Measurements from ENCODE around the gene NUAK1.

Gene NUAK1

GRCh38 chr12:106049546-106049945, 89.2 kb downstream of the NUAK1 start:
- Histone ChIP-seq H3K4me1 (ENCODE audit: control insufficient read depth in 1 of 2, insufficient read depth in 2 of 2, low read length in 2 of 2) (no peaks in the 10 kb centered on the region), H3K27me3 (ENCODE audit: low read depth, low read length) (no peaks in the 10 kb centered on the region), H3K4me3 (ENCODE audit: low read depth in 1 of 2, low read length in 2 of 2) (no peak overlapping the region), H3K36me3 (ENCODE audit: control insufficient read depth in 1 of 2, insufficient read depth in 2 of 2, low read length in 2 of 2) (no peaks in the 10 kb centered on the region), H3K9me3 (ENCODE audit: control insufficient read depth in 1 of 2, low read length in 2 of 2) (no peaks in the 10 kb centered on the region), H3K27ac (ENCODE audit: low read length) (no peak overlapping the region)

DNA sequence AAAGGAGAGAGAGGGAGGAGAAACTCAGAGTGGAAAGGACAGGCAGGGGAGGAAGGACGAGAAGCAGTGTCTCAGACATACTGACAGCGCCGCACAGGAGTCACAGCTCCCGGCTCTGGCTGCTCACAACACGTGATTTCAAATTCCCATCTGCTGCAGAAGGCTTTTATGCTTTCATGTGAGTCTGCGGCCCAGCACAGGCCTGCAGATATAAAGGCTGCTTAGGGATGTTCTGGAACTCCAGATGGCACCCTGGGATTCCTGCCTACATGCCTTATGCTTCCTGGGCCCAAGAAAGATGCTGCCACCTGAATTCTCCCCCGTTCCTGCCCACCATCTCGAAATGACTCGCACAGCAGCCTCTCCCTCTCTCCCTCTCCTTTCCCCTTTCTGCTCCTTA, 89.6 kb downstream of the NUAK1 start:
- Histone ChIP-seq H3K27me3 (ENCODE audit: low read depth, low read length) (no peaks in the 10 kb centered on the region), H3K9me3 (ENCODE audit: control insufficient read depth in 1 of 2, low read length in 2 of 2) (no peaks in the 10 kb centered on the region), H3K27ac (ENCODE audit: low read length) (no peak overlapping the region)

DNA sequence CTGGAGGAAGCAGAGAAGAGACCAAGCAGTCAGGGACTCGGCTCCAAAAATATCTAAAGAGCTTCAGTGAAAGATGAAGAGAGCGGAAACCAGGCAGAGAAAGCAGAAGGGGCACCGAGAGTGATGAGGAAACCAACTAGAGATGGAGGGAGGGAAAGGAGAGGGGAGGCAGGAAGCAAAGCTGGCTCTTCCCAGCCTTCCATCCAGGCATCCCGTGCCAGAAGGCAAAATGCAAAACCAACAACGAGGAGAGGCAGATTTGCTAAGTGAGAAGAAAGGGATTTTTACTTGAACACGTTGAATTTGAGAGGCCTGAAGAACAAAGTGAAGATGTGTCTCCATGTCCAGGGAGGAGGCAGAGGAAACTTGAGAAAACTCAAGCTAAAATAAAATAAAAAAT, 90.1 kb downstream of the NUAK1 start:
- Histone ChIP-seq H3K27me3 (ENCODE audit: low read depth, low read length) (no peaks in the 10 kb centered on the region), H3K27ac (ENCODE audit: low read length) (no peak overlapping the region), H3K4me1 (ENCODE audit: control insufficient read depth in 1 of 2, insufficient read depth in 2 of 2, low read length in 2 of 2) (no peaks in the 10 kb centered on the region), H3K9me3 (ENCODE audit: control insufficient read depth in 1 of 2, low read length in 2 of 2) (no peaks in the 10 kb centered on the region), H3K36me3 (ENCODE audit: control insufficient read depth in 1 of 2, insufficient read depth in 2 of 2, low read length in 2 of 2) (no peaks in the 10 kb centered on the region), H3K4me3 (ENCODE audit: low read depth in 1 of 2, low read length in 2 of 2) (no peak overlapping the region)

More for the DNA sequence above, 89.6 kb downstream of the NUAK1 start:
- Histone ChIP-seq H3K4me1 (ENCODE audit: control insufficient read depth in 1 of 2, insufficient read depth in 2 of 2, low read length in 2 of 2) (no peaks in the 10 kb centered on the region), H3K36me3 (ENCODE audit: control insufficient read depth in 1 of 2, insufficient read depth in 2 of 2, low read length in 2 of 2) (no peaks in the 10 kb centered on the region), H3K4me3 (ENCODE audit: low read depth in 1 of 2, low read length in 2 of 2) (no peak overlapping the region)

- no peaks in the 10 kb centered on the region for H3K9me3 ChIP-seq (ENCODE audit: control insufficient read depth in 1 of 2, low read length in 2 of 2)
- no peaks in the 10 kb centered on the region for H3K36me3 ChIP-seq (ENCODE audit: control insufficient read depth in 1 of 2, insufficient read depth in 2 of 2, low read length in 2 of 2)
- H3K4me3 ChIP-seq (ENCODE audit: low read depth in 1 of 2, low read length in 2 of 2), result no peak overlapping the region
- H3K27me3 ChIP-seq (ENCODE audit: low read depth, low read length), result no peaks in the 10 kb centered on the region
- H3K27ac ChIP-seq (ENCODE audit: low read length), result no peak overlapping the region
- H3K4me1 ChIP-seq (ENCODE audit: control insufficient read depth in 1 of 2, insufficient read depth in 2 of 2, low read length in 2 of 2), result no peaks in the 10 kb centered on the region
Observed at GRCh38 chr12:106048016-106048415, 90.7 kb downstream of the NUAK1 start.

GRCh38 chr12:106046947-106047346, 91.8 kb downstream of the NUAK1 start:
- Histone ChIP-seq H3K4me1 (ENCODE audit: control insufficient read depth in 1 of 2, insufficient read depth in 2 of 2, low read length in 2 of 2) (no peaks in the 10 kb centered on the region), H3K36me3 (ENCODE audit: control insufficient read depth in 1 of 2, insufficient read depth in 2 of 2, low read length in 2 of 2) (no peaks in the 10 kb centered on the region), H3K27me3 (ENCODE audit: low read depth, low read length) (no peaks in the 10 kb centered on the region), H3K9me3 (ENCODE audit: control insufficient read depth in 1 of 2, low read length in 2 of 2) (no peaks in the 10 kb centered on the region), H3K4me3 (ENCODE audit: low read depth in 1 of 2, low read length in 2 of 2) (no peak overlapping the region), H3K27ac (ENCODE audit: low read length) (no peak overlapping the region)

- H3K36me3 ChIP-seq (ENCODE audit: control insufficient read depth in 1 of 2, insufficient read depth in 2 of 2, low read length in 2 of 2), result no peaks in the 10 kb centered on the region
- no peaks in the 10 kb centered on the region for H3K4me1 ChIP-seq (ENCODE audit: control insufficient read depth in 1 of 2, insufficient read depth in 2 of 2, low read length in 2 of 2)
- H3K27ac ChIP-seq (ENCODE audit: low read length), result no peak overlapping the region
- no peaks in the 10 kb centered on the region for H3K9me3 ChIP-seq (ENCODE audit: control insufficient read depth in 1 of 2, low read length in 2 of 2)
- no peak overlapping the region for H3K4me3 ChIP-seq (ENCODE audit: low read depth in 1 of 2, low read length in 2 of 2)
- no peaks in the 10 kb centered on the region for H3K27me3 ChIP-seq (ENCODE audit: low read depth, low read length)
Observed at GRCh38 chr12:106046301-106046846, 92.4 kb downstream of the NUAK1 start.

- Histone ChIP-seq H3K9me3 (ENCODE audit: control insufficient read depth in 1 of 2, low read length in 2 of 2) (no peaks in the 10 kb centered on the region), H3K4me1 (ENCODE audit: control insufficient read depth in 1 of 2, insufficient read depth in 2 of 2, low read length in 2 of 2) (no peaks in the 10 kb centered on the region), H3K36me3 (ENCODE audit: control insufficient read depth in 1 of 2, insufficient read depth in 2 of 2, low read length in 2 of 2) (no peaks in the 10 kb centered on the region), H3K4me3 (ENCODE audit: low read depth in 1 of 2, low read length in 2 of 2) (no peak overlapping the region), H3K27ac (ENCODE audit: low read length) (no peak overlapping the region), H3K27me3 (ENCODE audit: low read depth, low read length) (no peaks in the 10 kb centered on the region)
Observed at GRCh38 chr12:106045251-106045674, 93.5 kb downstream of the NUAK1 start.

DNA sequence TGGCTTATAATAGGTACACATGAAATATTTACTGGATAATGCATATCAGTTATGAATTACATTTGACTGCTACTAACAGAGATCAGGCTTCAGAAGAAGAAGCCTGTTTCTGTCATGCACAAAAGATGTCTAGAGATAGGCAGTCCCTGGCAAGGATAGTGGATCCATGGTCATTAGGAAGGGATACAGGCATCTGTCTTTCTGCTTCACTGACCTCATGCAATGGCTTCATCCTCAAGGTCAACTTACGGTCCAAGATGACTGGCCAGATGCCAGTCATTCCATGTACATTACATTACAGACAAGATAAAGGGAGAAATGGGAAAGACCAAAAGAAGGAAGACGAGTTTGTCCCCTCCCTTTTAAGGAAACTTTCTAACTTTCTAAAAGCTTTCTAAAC, 94.0 kb downstream of the NUAK1 start:
- Histone ChIP-seq H3K27ac (ENCODE audit: low read length) (no peak overlapping the region), H3K9me3 (ENCODE audit: control insufficient read depth in 1 of 2, low read length in 2 of 2) (no peaks in the 10 kb centered on the region), H3K4me3 (ENCODE audit: low read depth in 1 of 2, low read length in 2 of 2) (no peak overlapping the region), H3K36me3 (ENCODE audit: control insufficient read depth in 1 of 2, insufficient read depth in 2 of 2, low read length in 2 of 2) (no peaks in the 10 kb centered on the region), H3K27me3 (ENCODE audit: low read depth, low read length) (no peaks in the 10 kb centered on the region), H3K4me1 (ENCODE audit: control insufficient read depth in 1 of 2, insufficient read depth in 2 of 2, low read length in 2 of 2) (no peaks in the 10 kb centered on the region)

- no peaks in the 10 kb centered on the region for H3K9me3 ChIP-seq (ENCODE audit: control insufficient read depth in 1 of 2, low read length in 2 of 2)
- no peak overlapping the region for H3K27ac ChIP-seq (ENCODE audit: low read length)
- no peaks in the 10 kb centered on the region for H3K27me3 ChIP-seq (ENCODE audit: low read depth, low read length)
- H3K36me3 ChIP-seq (ENCODE audit: control insufficient read depth in 1 of 2, insufficient read depth in 2 of 2, low read length in 2 of 2), result no peaks in the 10 kb centered on the region
- H3K4me1 ChIP-seq (ENCODE audit: control insufficient read depth in 1 of 2, insufficient read depth in 2 of 2, low read length in 2 of 2), result no peaks in the 10 kb centered on the region
- H3K4me3 ChIP-seq (ENCODE audit: low read depth in 1 of 2, low read length in 2 of 2), result no peak overlapping the region
Observed at GRCh38 chr12:106042037-106042436, 96.7 kb downstream of the NUAK1 start.

GRCh38 chr12:106040521-106040920, 98.2 kb downstream of the NUAK1 start:
- no peaks in the 10 kb centered on the region for H3K9me3 ChIP-seq (ENCODE audit: control insufficient read depth in 1 of 2, low read length in 2 of 2)
- no peak overlapping the region for H3K27ac ChIP-seq (ENCODE audit: low read length)
- no peak overlapping the region for H3K4me3 ChIP-seq (ENCODE audit: low read depth in 1 of 2, low read length in 2 of 2)
- H3K4me1 ChIP-seq (ENCODE audit: control insufficient read depth in 1 of 2, insufficient read depth in 2 of 2, low read length in 2 of 2), result no peaks in the 10 kb centered on the region
- no peaks in the 10 kb centered on the region for H3K27me3 ChIP-seq (ENCODE audit: low read depth, low read length)
- H3K36me3 ChIP-seq (ENCODE audit: control insufficient read depth in 1 of 2, insufficient read depth in 2 of 2, low read length in 2 of 2), result no peaks in the 10 kb centered on the region

- no peaks in the 10 kb centered on the region for H3K27me3 ChIP-seq (ENCODE audit: low read depth, low read length)
- no peak overlapping the region for H3K27ac ChIP-seq (ENCODE audit: low read length)
- no peak overlapping the region for H3K4me3 ChIP-seq (ENCODE audit: low read depth in 1 of 2, low read length in 2 of 2)
- H3K36me3 ChIP-seq (ENCODE audit: control insufficient read depth in 1 of 2, insufficient read depth in 2 of 2, low read length in 2 of 2), result no peaks in the 10 kb centered on the region
- no peaks in the 10 kb centered on the region for H3K4me1 ChIP-seq (ENCODE audit: control insufficient read depth in 1 of 2, insufficient read depth in 2 of 2, low read length in 2 of 2)
- no peaks in the 10 kb centered on the region for H3K9me3 ChIP-seq (ENCODE audit: control insufficient read depth in 1 of 2, low read length in 2 of 2)
Observed at GRCh38 chr12:106039646-106040404, 98.9 kb downstream of the NUAK1 start.

- Histone ChIP-seq H3K36me3 (ENCODE audit: control insufficient read depth in 1 of 2, insufficient read depth in 2 of 2, low read length in 2 of 2) (no peaks in the 10 kb centered on the region), H3K4me3 (ENCODE audit: low read depth in 1 of 2, low read length in 2 of 2) (no peak overlapping the region), H3K27ac (ENCODE audit: low read length) (no peak overlapping the region)
Observed at GRCh38 chr12:106039242-106039641, 99.5 kb downstream of the NUAK1 start.

More at GRCh38 chr12:106039242-106039641, 99.5 kb downstream of the NUAK1 start:
- Histone ChIP-seq H3K27me3 (ENCODE audit: low read depth, low read length) (no peaks in the 10 kb centered on the region), H3K9me3 (ENCODE audit: control insufficient read depth in 1 of 2, low read length in 2 of 2) (no peaks in the 10 kb centered on the region), H3K4me1 (ENCODE audit: control insufficient read depth in 1 of 2, insufficient read depth in 2 of 2, low read length in 2 of 2) (no peaks in the 10 kb centered on the region)

All from muscle layer of duodenum (tissue), 2 donors.